GM21515 (cell line): ENCODE measurements around the gene SCAF1.
A peak's percentile ranks its signal among the peaks of the same experiment; 100 is the strongest.
"Not testable (repeated sequence)": the region's sequence is repeated elsewhere in the genome, so short reads cannot be mapped to it uniquely, and the experiment has no call there.

Source experiments
- ATAC-seq: cut with Tn5 transposase; IDR thresholded peaks from one replicate; pipeline ENCODE4 v1.9.1; 2021; ENCODE audit not compliant: unreplicated experiment

SCAF1 gene

GRCh38 chr19:49613374-49613773 is 28.6 kb upstream of the SCAF1 start:
- ATAC-seq: no peak

- no peak for ATAC-seq
Measured at GRCh38 chr19:49614096-49614833, 27.7 kb upstream of the SCAF1 start.

GRCh38 chr19:49615861-49616260 is 26.1 kb upstream of the SCAF1 start:
- ATAC-seq: no peak

- ATAC-seq: no peak
Measured at GRCh38 chr19:49616532-49616931, 25.5 kb upstream of the SCAF1 start.

GRCh38 chr19:49616945-49617344 is 25.1 kb upstream of the SCAF1 start:
- no peak for ATAC-seq

- ATAC-seq: not testable (repeated sequence)
Measured at GRCh38 chr19:49617860-49618259, 24.1 kb upstream of the SCAF1 start.

- ATAC-seq: no peak
Measured at GRCh38 chr19:49624967-49625910, 16.8 kb upstream of the SCAF1 start.

GRCh38 chr19:49626226-49626625 is 15.8 kb upstream of the SCAF1 start:
- ATAC-seq: no peak

GRCh38 chr19:49629659-49630058 is 12.3 kb upstream of the SCAF1 start:
- no peak for ATAC-seq

- no peak for ATAC-seq
Measured at GRCh38 chr19:49631014-49631588, 10.9 kb upstream of the SCAF1 start.

GRCh38 chr19:49631610-49632192 is 10.3 kb upstream of the SCAF1 start:
- ATAC-seq: no peak

- no peak for ATAC-seq
Measured at GRCh38 chr19:49632576-49632975, 9.4 kb upstream of the SCAF1 start.

GRCh38 chr19:49633273-49633672 is 8.7 kb upstream of the SCAF1 start:
- not testable (repeated sequence) for ATAC-seq

GRCh38 chr19:49635530-49636232 is 6.3 kb upstream of the SCAF1 start:
- ATAC-seq: no peak

GRCh38 chr19:49636233-49636932 is 5.6 kb upstream of the SCAF1 start:
- ATAC-seq: no peak

GRCh38 chr19:49637821-49638738 is 3.9 kb upstream of the SCAF1 start:
- ATAC-seq: no peak

- no peak for ATAC-seq
Measured at GRCh38 chr19:49639401-49640112, 2.5 kb upstream of the SCAF1 start.

- peak; percentile 53 for ATAC-seq
Measured at GRCh38 chr19:49640113-49640898, 1.7 kb upstream of the SCAF1 start, which contains the start of gene RRAS. Gene RRAS (minus strand): TSS chr19:49640143. CDS start chr19:49640098, 45 bp downstream.
